ENCODE results near the gene ANO7.

Gene ANO7

GRCh38 chr2:241226723-241227572 lies 38.5 kb downstream of the ANO7 start:
- Mint-ChIP-seq H3K27me3 (ENCODE audit: low read depth) (no peaks in the 10 kb centered on the region), H3K36me3 (ENCODE audit: low read depth) (peaks cover 53% of the 10 kb centered on the region), H3K9me3 (no peaks in the 10 kb centered on the region), H3K27ac (peak overlapping the region in 2 of 3 experiments; percentile 44 to 52), H3K4me3 (no peak overlapping the region), H3K4me1 (peaks cover 29% of the 10 kb centered on the region)
- TF ChIP-seq CTCF (IDR thresholded peaks at IDR 0.05; ENCODE audit: unreplicated experiment in 3 of 3) = no peak

- TF ChIP-seq CTCF (IDR thresholded peaks at IDR 0.05; ENCODE audit: unreplicated experiment in 3 of 3) = no peak
- peaks cover 55% of the 10 kb centered on the region for H3K36me3 Mint-ChIP-seq (ENCODE audit: low read depth)
- no peak overlapping the region for H3K4me3 Mint-ChIP-seq
- H3K4me1 Mint-ChIP-seq = peaks cover 25% of the 10 kb centered on the region
- H3K27me3 Mint-ChIP-seq (ENCODE audit: low read depth) = no peaks in the 10 kb centered on the region
- peak overlapping the region in 1 of 3 experiments; percentile 44 for H3K27ac Mint-ChIP-seq
- H3K9me3 Mint-ChIP-seq = no peaks in the 10 kb centered on the region
Observed at GRCh38 chr2:241227594-241227993, 39.1 kb downstream of the ANO7 start.

GRCh38 chr2:241228081-241228859 lies 39.8 kb downstream of the ANO7 start:
- TF ChIP-seq CTCF (IDR thresholded peaks at IDR 0.05; ENCODE audit: unreplicated experiment in 3 of 3) = no peak
- Mint-ChIP-seq H3K4me3 (no peak overlapping the region), H3K27ac (peak overlapping the region in 1 of 3 experiments; percentile 44), H3K4me1 (peaks cover 22% of the 10 kb centered on the region), H3K9me3 (no peaks in the 10 kb centered on the region), H3K27me3 (ENCODE audit: low read depth) (no peaks in the 10 kb centered on the region), H3K36me3 (ENCODE audit: low read depth) (peaks cover 61% of the 10 kb centered on the region)

GRCh38 chr2:241228860-241229516 lies 40.5 kb downstream of the ANO7 start:
- TF ChIP-seq CTCF (IDR thresholded peaks at IDR 0.05; ENCODE audit: unreplicated experiment in 3 of 3) = no peak
- peaks cover 66% of the 10 kb centered on the region for H3K36me3 Mint-ChIP-seq (ENCODE audit: low read depth)
- H3K9me3 Mint-ChIP-seq = no peaks in the 10 kb centered on the region

GRCh38 chr2:241229563-241230401 lies 41.3 kb downstream of the ANO7 start:
- H3K4me1 Mint-ChIP-seq = peaks cover 13% of the 10 kb centered on the region

More at GRCh38 chr2:241228860-241229516, 40.5 kb downstream of the ANO7 start:
- Mint-ChIP-seq H3K27ac (no peak overlapping the region), H3K4me3 (no peak overlapping the region), H3K27me3 (ENCODE audit: low read depth) (no peaks in the 10 kb centered on the region), H3K4me1 (peaks cover 21% of the 10 kb centered on the region)

More at GRCh38 chr2:241229563-241230401, 41.3 kb downstream of the ANO7 start:
- Mint-ChIP-seq H3K9me3 (no peaks in the 10 kb centered on the region), H3K27me3 (ENCODE audit: low read depth) (no peaks in the 10 kb centered on the region), H3K27ac (no peak overlapping the region), H3K4me3 (no peak overlapping the region), H3K36me3 (ENCODE audit: low read depth) (peaks cover 73% of the 10 kb centered on the region)
- TF ChIP-seq CTCF (IDR thresholded peaks at IDR 0.05; ENCODE audit: unreplicated experiment in 3 of 3) = no peak

Data from nephron (organoid).